DOHH2 (cell line): Measurements from ENCODE around the gene XPC.

Experiments used
- H3F3A ChIP-seq: fragments of 200-600 bp; sonication (generic), shearing (Covaris generic); 2 replicates; pipeline ENCODE4 v1.6.0; 2016; ENCODE audit warnings: antibody characterized with exemption, mild to moderate bottlenecking; ENCODE audit not compliant: control insufficient read depth, insufficient read depth
- H3K27ac ChIP-seq: fragments of 200-600 bp; sonication (generic); 2 replicates; pipeline ENCODE4 v1.5.1; 2014; ENCODE audit warnings: low read depth, mild to moderate bottlenecking, low read length, moderate library complexity
- H3K27me3 ChIP-seq: fragments of 200-600 bp; sonication (generic); 2 replicates; pipeline ENCODE4 v1.6.1; 2014; ENCODE audit warnings: mild to moderate bottlenecking, low read length, mixed read lengths; ENCODE audit not compliant: control insufficient read depth
- H3K36me3 ChIP-seq: fragments of 200-600 bp; sonication (generic); 2 replicates; pipeline ENCODE4 v1.6.1; 2014; ENCODE audit warnings: mild to moderate bottlenecking, low read length, moderate library complexity, mixed read lengths; ENCODE audit not compliant: control insufficient read depth
- H3K4me1 ChIP-seq: fragments of 200-600 bp; sonication (generic); 2 replicates; pipeline ENCODE4 v1.6.1; 2014; ENCODE audit warnings: mild to moderate bottlenecking, low read length, mixed read lengths; ENCODE audit not compliant: control insufficient read depth
- H3K4me2 ChIP-seq: fragments of 200-600 bp; sonication (generic); 2 replicates; pipeline ENCODE4 v1.6.0; 2014; ENCODE audit warnings: mild to moderate bottlenecking, low read length, moderate library complexity
- H3K4me3 ChIP-seq: fragments of 200-600 bp; sonication (generic); 2 replicates; pipeline ENCODE4 v1.5.1; 2014; ENCODE audit warnings: mild to moderate bottlenecking, low read length, mixed read lengths
- H3K79me2 ChIP-seq: fragments of 200-600 bp; sonication (generic); 2 replicates; pipeline ENCODE4 v1.6.1; 2014; ENCODE audit warnings: mild to moderate bottlenecking, low read length, mixed read lengths; ENCODE audit not compliant: control insufficient read depth
- H3K9me2 ChIP-seq: fragments of 200-600 bp; sonication (generic); replicated peaks from 2 replicates; pipeline ENCODE4 v1.6.1; 2014; ENCODE audit warnings: mild to moderate bottlenecking, low read length, mixed read lengths; ENCODE audit not compliant: control insufficient read depth
- H3K9me3 ChIP-seq: fragments of 200-600 bp; sonication (generic); 2 replicates; pipeline ENCODE4 v1.6.1; 2014; ENCODE audit warnings: antibody characterized with exemption, low read length, mixed read lengths; ENCODE audit not compliant: control insufficient read depth, insufficient read depth
- H4K20me1 ChIP-seq: fragments of 200-600 bp; sonication (generic); 2 replicates; pipeline ENCODE4 v1.6.0; 2014; ENCODE audit warnings: low read depth, mild to moderate bottlenecking, antibody characterized with exemption, low read length, moderate library complexity; ENCODE audit not compliant: control insufficient read depth, insufficient read depth
- CTCF ChIP-seq: fragments of 200-600 bp; sonication (generic); IDR thresholded peaks from one replicate; pipeline ENCODE4 v1.5.1; 2014; ENCODE audit warnings: antibody characterized with exemption, mild to moderate bottlenecking, low read depth, low read length; ENCODE audit not compliant: poor library complexity, severe bottlenecking
- EZH2phosphoT487 ChIP-seq: fragments of 200-600 bp; sonication (generic); IDR thresholded peaks from 2 replicates; pipeline ENCODE4 v1.6.1; 2017; ENCODE audit warnings: borderline replicate concordance, mild to moderate bottlenecking, antibody characterized with exemption, low read length, moderate library complexity, mixed read lengths

Gene XPC

GRCh38 chr3:14200841-14201240 is 22.4 kb upstream of the XPC start:
- Histone ChIP-seq H3K27ac (no peak overlapping the region), H3K9me3 (no peaks in the 10 kb centered on the region), H3K4me3 (no peak overlapping the region), H3F3A (no peaks in the 10 kb centered on the region), H4K20me1 (0 out of 2 replicates have a peak, but pooled peaks cover 3% of the 10 kb centered on the region), H3K79me2 (peaks cover 6% of the 10 kb centered on the region), H3K27me3 (no peaks in the 10 kb centered on the region), H3K4me2 (no peak overlapping the region), H3K36me3 (peaks cover 36% of the 10 kb centered on the region), H3K4me1 (peaks cover 15% of the 10 kb centered on the region), H3K9me2 (no peaks in the 10 kb centered on the region)
- TF ChIP-seq CTCF (no peak), EZH2phosphoT487 (no peak)

GRCh38 chr3:14200276-14200675 is 21.9 kb upstream of the XPC start:
- no peak for TF ChIP-seq EZH2phosphoT487
- TF ChIP-seq CTCF, result no peak
- no peak overlapping the region for H3K4me2 ChIP-seq
- H3K9me2 ChIP-seq, result no peaks in the 10 kb centered on the region
- no peaks in the 10 kb centered on the region for H3K9me3 ChIP-seq
- no peaks in the 10 kb centered on the region for H3F3A ChIP-seq
- no peak overlapping the region for H3K27ac ChIP-seq
- peaks cover 40% of the 10 kb centered on the region for H3K36me3 ChIP-seq
- H3K4me3 ChIP-seq, result no peak overlapping the region
- no peaks in the 10 kb centered on the region for H3K27me3 ChIP-seq
- 0 out of 2 replicates have a peak, but pooled peaks cover 3% of the 10 kb centered on the region for H4K20me1 ChIP-seq
- peaks cover 15% of the 10 kb centered on the region for H3K4me1 ChIP-seq
- peaks cover 10% of the 10 kb centered on the region for H3K79me2 ChIP-seq

GRCh38 chr3:14199641-14200040 is 21.2 kb upstream of the XPC start:
- peaks cover 17% of the 10 kb centered on the region for H3K79me2 ChIP-seq
- no peaks in the 10 kb centered on the region for H3K9me3 ChIP-seq
- H4K20me1 ChIP-seq, result 0 out of 2 replicates have a peak, but pooled peaks cover 3% of the 10 kb centered on the region
- no peaks in the 10 kb centered on the region for H3K9me2 ChIP-seq
- no peak overlapping the region for H3K27ac ChIP-seq
- H3K4me3 ChIP-seq, result no peak overlapping the region
- no peaks in the 10 kb centered on the region for H3F3A ChIP-seq
- no peak for TF ChIP-seq CTCF
- no peak for TF ChIP-seq EZH2phosphoT487
- H3K4me2 ChIP-seq, result no peak overlapping the region
- H3K4me1 ChIP-seq, result peaks cover 12% of the 10 kb centered on the region
- peaks cover 46% of the 10 kb centered on the region for H3K36me3 ChIP-seq
- H3K27me3 ChIP-seq, result no peaks in the 10 kb centered on the region
